H9 (cell line): ENCODE results near the gene KLK7. TPM values are rescaled to one million over a fixed set of nuclear protein-coding genes. Genes with fewer than 3 reads are reported as not detected.

Source experiments
- DNase-seq: peaks from one replicate; pipeline ENCODE4 v3.0.0-alpha.2; 2017
- H2AFZ ChIP-seq: one replicate; pipeline ENCODE4 v1.6.1; 2013; ENCODE audit warnings: mild to moderate bottlenecking, low read length, control low read depth, moderate library complexity
- H2AK5ac ChIP-seq: 2 replicates; pipeline ENCODE4 v1.6.1; 2013; ENCODE audit warnings: low read length, control low read depth, mixed read lengths; ENCODE audit not compliant: insufficient read length
- H2BK120ac ChIP-seq: one replicate; pipeline ENCODE4 v1.6.1; 2013; ENCODE audit warnings: low read depth, mild to moderate bottlenecking, low read length, control low read depth, inconsistent platforms; ENCODE audit not compliant: poor library complexity, severe bottlenecking
- H2BK12ac ChIP-seq: 2 replicates; pipeline ENCODE4 v1.6.1; 2013; ENCODE audit warnings: low read length, control low read depth, mixed read lengths, low read depth; ENCODE audit not compliant: insufficient read length
- H2BK15ac ChIP-seq: 2 replicates; pipeline ENCODE4 v1.6.1; 2013; ENCODE audit warnings: low read depth, low read length, control low read depth
- H2BK20ac ChIP-seq: one replicate; pipeline ENCODE4 v1.6.1; 2013; ENCODE audit warnings: low read depth, mild to moderate bottlenecking, low read length, control low read depth, inconsistent platforms; ENCODE audit not compliant: poor library complexity, severe bottlenecking
- H2BK5ac ChIP-seq: 2 replicates; pipeline ENCODE4 v1.6.1; 2013; ENCODE audit warnings: low read length, control low read depth, mixed read lengths; ENCODE audit not compliant: insufficient read length
- H3K14ac ChIP-seq: 2 replicates; pipeline ENCODE4 v1.6.1; 2013; ENCODE audit warnings: low read length, control low read depth; ENCODE audit not compliant: insufficient read depth
- H3K18ac ChIP-seq: 2 replicates; pipeline ENCODE4 v1.6.1; 2013; ENCODE audit warnings: low read depth, mild to moderate bottlenecking, mixed read lengths, low read length, control low read depth; ENCODE audit not compliant: insufficient read length
- H3K23ac ChIP-seq: 2 replicates; pipeline ENCODE4 v1.6.1; 2013; ENCODE audit warnings: low read length, control low read depth, mixed read lengths, low read depth; ENCODE audit not compliant: insufficient read length
- H3K23me2 ChIP-seq: 2 replicates; pipeline ENCODE4 v1.6.1; 2013; ENCODE audit warnings: low read depth, mild to moderate bottlenecking, mixed read lengths, low read length, control low read depth; ENCODE audit not compliant: insufficient read length, poor library complexity, severe bottlenecking
- H3K27ac ChIP-seq: 2 replicates; pipeline ENCODE4 v1.5.1; 2013; ENCODE audit warnings: low read length, control low read depth, mixed read lengths, low read depth; ENCODE audit not compliant: insufficient read length
- H3K27me3 ChIP-seq: 2 replicates; pipeline ENCODE4 v1.6.1; 2013; ENCODE audit warnings: low read length, control low read depth, inconsistent platforms; ENCODE audit not compliant: insufficient read depth
- H3K4ac ChIP-seq: 2 replicates; pipeline ENCODE4 v1.6.1; 2013; ENCODE audit warnings: low read depth, mild to moderate bottlenecking, control low read depth, inconsistent platforms, low read length, moderate library complexity
- H3K4me1 ChIP-seq: 2 replicates; pipeline ENCODE4 v1.6.1; 2013; ENCODE audit warnings: low read length, control low read depth, inconsistent platforms; ENCODE audit not compliant: insufficient read depth
- H3K4me2 ChIP-seq: 2 replicates; pipeline ENCODE4 v1.6.1; 2013; ENCODE audit warnings: low read length, control low read depth, mixed read lengths; ENCODE audit not compliant: insufficient read length, insufficient read depth
- H3K56ac ChIP-seq: 2 replicates; pipeline ENCODE4 v1.6.1; 2013; ENCODE audit warnings: low read depth, mild to moderate bottlenecking, mixed read lengths, low read length, control low read depth; ENCODE audit not compliant: insufficient read length
- H3K79me1 ChIP-seq: 2 replicates; pipeline ENCODE4 v1.6.1; 2013; ENCODE audit warnings: low read depth, mild to moderate bottlenecking, moderate library complexity, low read length, control low read depth, inconsistent platforms; ENCODE audit not compliant: insufficient read depth, poor library complexity, severe bottlenecking
- H3K79me2 ChIP-seq: 2 replicates; pipeline ENCODE4 v1.6.1; 2013; ENCODE audit warnings: low read length, control low read depth, inconsistent platforms; ENCODE audit not compliant: insufficient read depth
- H3K9ac ChIP-seq: 2 replicates; pipeline ENCODE4 v1.6.1; 2013; ENCODE audit warnings: low read length, control low read depth, mixed read lengths; ENCODE audit not compliant: insufficient read length; ENCODE audit errors: extremely low read depth
- H3K9me3 ChIP-seq: one replicate; pipeline ENCODE4 v1.6.1; 2013; ENCODE audit warnings: low read depth, low read length, inconsistent platforms; ENCODE audit not compliant: control insufficient read depth
- H3T11ph ChIP-seq: one replicate; pipeline ENCODE4 v1.6.1; 2013; ENCODE audit warnings: mild to moderate bottlenecking, low read length, control low read depth, inconsistent platforms
- H4K20me1 ChIP-seq: one replicate; pipeline ENCODE4 v1.6.1; 2013; ENCODE audit not compliant: control insufficient read depth, insufficient read length, insufficient read depth
- H4K5ac ChIP-seq: 2 replicates; pipeline ENCODE4 v1.6.1; 2013; ENCODE audit warnings: low read depth, mild to moderate bottlenecking, mixed read lengths, low read length, control low read depth; ENCODE audit not compliant: insufficient read length
- H4K8ac ChIP-seq: replicated peaks from 2 replicates; pipeline ENCODE4 v1.6.1; 2013; ENCODE audit warnings: low read length, control low read depth, mixed read lengths, low read depth; ENCODE audit not compliant: insufficient read length
- H4K91ac ChIP-seq: 2 replicates; pipeline ENCODE4 v1.6.1; 2013; ENCODE audit warnings: low read depth, mild to moderate bottlenecking, moderate library complexity, mixed read lengths, low read length, control low read depth; ENCODE audit not compliant: insufficient read length
- H3K27ac Mint-ChIP-seq, 3 experiments: 2 replicates in 2 of 3; 3 replicates in 1 of 3; pipeline ENCODE4 v1.8.0; 2020 to 2021; ENCODE audit warnings: mixed read lengths in 3 of 3, mild to moderate bottlenecking in 1 of 3, moderate library complexity in 1 of 3
- H3K27me3 Mint-ChIP-seq: 2 replicates; pipeline ENCODE4 v1.8.0; 2021; ENCODE audit warnings: low read depth, mild to moderate bottlenecking, moderate library complexity, mixed read lengths
- H3K36me3 Mint-ChIP-seq, 3 experiments: 2 replicates in 2 of 3; 3 replicates in 1 of 3; pipeline ENCODE4 v1.8.0; 2020 to 2021; ENCODE audit warnings: low read depth in 3 of 3, mixed read lengths in 3 of 3; ENCODE audit not compliant: insufficient read depth in 1 of 3
- H3K4me1 Mint-ChIP-seq, 2 experiments: 2 replicates each; pipeline ENCODE4 v1.8.0; 2020; ENCODE audit warnings: mixed read lengths in 2 of 2
- H3K4me3 Mint-ChIP-seq, 2 experiments: 2 replicates in 1 of 2; 3 replicates in 1 of 2; pipeline ENCODE4 v1.8.0; 2020 to 2021; ENCODE audit warnings: mild to moderate bottlenecking in 2 of 2, mixed read lengths in 2 of 2, moderate library complexity in 1 of 2
- H3K9me3 Mint-ChIP-seq, 2 experiments: 2 replicates in 1 of 2; 3 replicates in 1 of 2; pipeline ENCODE4 v1.8.0; 2020; ENCODE audit warnings: mild to moderate bottlenecking in 2 of 2, mixed read lengths in 2 of 2, moderate library complexity in 1 of 2
- WGBS: extraction: QIAGEN DNeasy Blood & Tissue Kit; methylation state at CpG from one replicate; pipeline ENCODE4 v1.1.7; 2013; ENCODE audit warnings: missing lambda C conversion rate, low lambda C conversion rate, mixed read lengths; ENCODE audit not compliant: insufficient read length; ENCODE audit errors: extremely low coverage; 5-methylcytosine and 5-hydroxymethylcytosine counted together
- total RNA-seq: library from RNA; stranded (reverse); gene quantifications from 2 replicates; pipeline ENCODE4 v1.2.1, GENCODE V29; 2021
- TF ChIP-seq, protein P1 (sequence below): fragments of 200-600 bp; sonication (generic); conservative IDR thresholded peaks from 3 replicates; pipeline ENCODE4 v1.8.0; 2021; ENCODE audit warnings: antibody characterized with exemption, mild to moderate bottlenecking

Gene KLK7
- total RNA-seq, 1 experiment from 2014 or later, result 0.52 TPM

DNA sequence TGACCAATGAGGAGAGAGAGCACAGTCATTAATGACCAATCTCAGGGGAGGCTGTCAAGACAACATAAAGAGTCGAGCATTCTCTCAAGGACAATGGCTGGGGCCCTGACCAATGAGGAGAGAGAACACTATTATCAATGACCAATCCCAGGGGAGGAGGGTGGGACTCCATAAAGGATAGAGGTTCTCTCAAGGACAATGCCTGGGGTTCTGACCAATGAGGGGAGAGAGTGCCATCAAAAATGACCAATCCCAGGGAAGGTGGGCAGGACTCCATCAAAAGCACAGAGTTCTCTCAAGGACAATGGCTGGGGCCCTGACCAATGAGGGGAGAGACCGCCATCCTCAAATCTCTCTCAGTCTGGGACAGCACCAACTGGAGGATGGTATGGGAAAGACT, 46.0 kb upstream of the KLK7 start:
- Histone ChIP-seq H3K9ac (no peak overlapping the region), H2AK5ac (no peak overlapping the region), H3K27ac (no peak overlapping the region), H3K4me2 (no peak overlapping the region), H3K27me3 (no peaks in the 10 kb centered on the region), H3K4ac (no peak overlapping the region), H2BK12ac (no peak overlapping the region), H3K79me2 (no peaks in the 10 kb centered on the region), H3K56ac (no peak overlapping the region), H4K91ac (no peak overlapping the region), H4K5ac (no peak overlapping the region), H2BK120ac (no peak overlapping the region), H4K8ac (no peak overlapping the region), H2BK15ac (no peak overlapping the region), H2BK5ac (no peak overlapping the region), H3K23me2 (no peaks in the 10 kb centered on the region), H3K23ac (no peak overlapping the region), H3K14ac (no peak overlapping the region), H3K18ac (no peak overlapping the region), H3T11ph (no peak overlapping the region), H3K4me1 (no peaks in the 10 kb centered on the region), H4K20me1 (no peaks in the 10 kb centered on the region), H3K79me1 (no peaks in the 10 kb centered on the region), H2AFZ (no peak overlapping the region), H3K9me3 (no peaks in the 10 kb centered on the region), H2BK20ac (no peak overlapping the region)
- TF ChIP-seq, protein P1, sequence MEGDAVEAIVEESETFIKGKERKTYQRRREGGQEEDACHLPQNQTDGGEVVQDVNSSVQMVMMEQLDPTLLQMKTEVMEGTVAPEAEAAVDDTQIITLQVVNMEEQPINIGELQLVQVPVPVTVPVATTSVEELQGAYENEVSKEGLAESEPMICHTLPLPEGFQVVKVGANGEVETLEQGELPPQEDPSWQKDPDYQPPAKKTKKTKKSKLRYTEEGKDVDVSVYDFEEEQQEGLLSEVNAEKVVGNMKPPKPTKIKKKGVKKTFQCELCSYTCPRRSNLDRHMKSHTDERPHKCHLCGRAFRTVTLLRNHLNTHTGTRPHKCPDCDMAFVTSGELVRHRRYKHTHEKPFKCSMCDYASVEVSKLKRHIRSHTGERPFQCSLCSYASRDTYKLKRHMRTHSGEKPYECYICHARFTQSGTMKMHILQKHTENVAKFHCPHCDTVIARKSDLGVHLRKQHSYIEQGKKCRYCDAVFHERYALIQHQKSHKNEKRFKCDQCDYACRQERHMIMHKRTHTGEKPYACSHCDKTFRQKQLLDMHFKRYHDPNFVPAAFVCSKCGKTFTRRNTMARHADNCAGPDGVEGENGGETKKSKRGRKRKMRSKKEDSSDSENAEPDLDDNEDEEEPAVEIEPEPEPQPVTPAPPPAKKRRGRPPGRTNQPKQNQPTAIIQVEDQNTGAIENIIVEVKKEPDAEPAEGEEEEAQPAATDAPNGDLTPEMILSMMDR, result no peak
- Mint-ChIP-seq H3K9me3 (no peaks in the 10 kb centered on the region; a peak in 1 of 5 replicates), H3K27me3 (peaks cover 11% of the 10 kb centered on the region), H3K4me1 (peaks cover 24 to 41% of the 10 kb centered on the region in 2 experiments), H3K27ac (no peak overlapping the region), H3K36me3 (no peaks in the 10 kb centered on the region), H3K4me3 (no peak overlapping the region)
- DNase-seq, result no peak
- no CpG with 5 or more reads among the region's 2 CpGs for WGBS
